ENCODE measurements around the gene ABCD2.

DNA sequence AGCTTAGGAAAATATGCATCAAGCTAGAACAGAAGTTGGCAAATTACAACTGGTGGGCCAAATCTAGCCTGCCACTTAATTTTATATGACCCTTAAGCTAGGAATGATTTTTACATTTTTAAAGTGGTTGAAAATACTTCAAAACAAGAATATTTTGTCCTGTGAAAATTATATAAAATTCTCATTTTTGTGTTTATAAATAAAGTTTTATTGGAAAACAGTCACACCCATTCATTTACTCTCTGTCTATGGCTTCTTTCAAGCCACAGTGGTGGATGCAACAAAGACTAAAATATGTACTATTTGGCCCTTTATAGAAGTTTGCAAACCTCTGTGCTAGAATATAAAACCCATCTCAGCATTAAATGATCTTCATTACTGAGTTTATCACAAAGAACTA lies 2.1 kb upstream of the ABCD2 start:
- no peak for TF ChIP-seq EZH2 (IDR thresholded peaks at IDR 0.05; ENCODE audit: low read length, unreplicated experiment)
- TF ChIP-seq, protein P1, sequence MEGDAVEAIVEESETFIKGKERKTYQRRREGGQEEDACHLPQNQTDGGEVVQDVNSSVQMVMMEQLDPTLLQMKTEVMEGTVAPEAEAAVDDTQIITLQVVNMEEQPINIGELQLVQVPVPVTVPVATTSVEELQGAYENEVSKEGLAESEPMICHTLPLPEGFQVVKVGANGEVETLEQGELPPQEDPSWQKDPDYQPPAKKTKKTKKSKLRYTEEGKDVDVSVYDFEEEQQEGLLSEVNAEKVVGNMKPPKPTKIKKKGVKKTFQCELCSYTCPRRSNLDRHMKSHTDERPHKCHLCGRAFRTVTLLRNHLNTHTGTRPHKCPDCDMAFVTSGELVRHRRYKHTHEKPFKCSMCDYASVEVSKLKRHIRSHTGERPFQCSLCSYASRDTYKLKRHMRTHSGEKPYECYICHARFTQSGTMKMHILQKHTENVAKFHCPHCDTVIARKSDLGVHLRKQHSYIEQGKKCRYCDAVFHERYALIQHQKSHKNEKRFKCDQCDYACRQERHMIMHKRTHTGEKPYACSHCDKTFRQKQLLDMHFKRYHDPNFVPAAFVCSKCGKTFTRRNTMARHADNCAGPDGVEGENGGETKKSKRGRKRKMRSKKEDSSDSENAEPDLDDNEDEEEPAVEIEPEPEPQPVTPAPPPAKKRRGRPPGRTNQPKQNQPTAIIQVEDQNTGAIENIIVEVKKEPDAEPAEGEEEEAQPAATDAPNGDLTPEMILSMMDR (conservative IDR thresholded peaks at IDR 0.05; ENCODE audit: low read depth, low read length): no peak
- no peak for TF ChIP-seq EZH2phosphoT487 (IDR thresholded peaks at IDR 0.05; ENCODE audit: borderline replicate concordance, low read length)
